NCI-H526 treated with DMSO at 0.1 percent for 48 hours (cell line): Measurements from ENCODE around the gene ERC1.

Experiments
- DNase-seq: peaks from one replicate; lab custom pipeline; 2025; lab: John Stamatoyannopoulos, UW

The ERC1 gene

DNA sequence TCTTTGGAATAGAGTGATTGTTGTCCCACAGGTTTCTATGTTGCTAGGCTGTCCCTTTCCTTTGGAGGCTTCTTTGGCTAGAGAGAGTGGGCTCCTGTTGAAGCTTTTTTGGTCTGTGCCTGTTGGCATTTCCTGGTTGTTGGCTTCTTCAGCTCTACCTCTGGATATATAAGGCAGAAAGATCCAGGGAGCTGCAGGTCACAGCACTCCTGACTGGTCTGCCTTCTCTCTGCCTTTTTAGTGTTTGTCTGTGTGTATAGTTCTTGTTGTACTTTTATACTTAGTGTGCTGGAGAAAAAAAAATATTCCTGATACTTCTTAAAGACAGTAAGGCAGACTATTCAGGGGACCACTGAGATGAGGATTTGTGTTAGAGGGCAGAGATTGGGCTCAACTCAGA lies 400.7 kb downstream of the ERC1 start:
- DNase-seq, result no peak

DNA sequence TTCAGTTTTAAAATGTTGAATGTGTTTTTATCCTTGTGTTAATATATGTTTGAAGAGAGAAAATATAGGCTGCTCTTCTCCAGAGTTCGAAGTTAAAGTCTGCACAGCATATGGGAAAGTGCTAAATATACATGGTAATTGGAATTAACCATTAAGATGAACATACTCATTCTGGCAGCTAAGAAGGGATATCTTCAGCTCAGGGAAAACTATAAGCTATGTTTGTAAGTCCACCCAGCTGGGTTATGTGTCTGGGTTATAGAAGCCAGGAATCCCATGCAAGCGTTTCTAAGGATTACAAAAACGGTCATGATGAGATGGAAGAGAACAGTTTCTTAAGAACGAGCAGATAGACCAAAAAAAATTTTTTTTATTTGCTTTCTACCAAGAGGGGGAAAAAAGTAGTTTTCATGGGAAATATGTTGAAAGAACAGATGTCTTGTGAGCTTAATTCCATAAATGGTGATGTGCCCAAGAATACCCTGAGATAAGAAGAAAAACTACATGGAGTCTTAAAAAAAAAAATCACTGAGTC lies 404.5 kb downstream of the ERC1 start:
- DNase-seq, result no peak

GRCh38 chr12:1398673-1399072 lies 407.6 kb downstream of the ERC1 start:
- DNase-seq, result peak; percentile 11

DNA sequence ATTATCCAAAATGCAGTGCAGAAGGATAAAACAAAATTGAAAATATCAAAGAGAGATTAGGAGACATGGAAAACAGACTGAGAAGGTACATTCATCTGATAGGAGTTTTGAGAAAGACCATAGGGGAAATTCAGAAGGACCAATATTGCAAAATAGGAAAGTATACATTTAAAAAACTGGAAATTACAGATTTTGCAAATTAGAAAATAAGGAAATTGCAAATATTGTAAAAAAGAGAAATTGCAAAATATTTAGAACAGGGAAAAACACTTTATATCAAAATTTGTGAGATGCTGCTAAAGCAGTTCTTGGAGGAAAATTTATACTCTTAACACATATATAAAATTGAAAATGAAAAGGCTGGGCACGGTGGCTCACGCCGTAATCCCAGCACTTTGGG lies 410.9 kb downstream of the ERC1 start:
- DNase-seq, result no peak

DNA sequence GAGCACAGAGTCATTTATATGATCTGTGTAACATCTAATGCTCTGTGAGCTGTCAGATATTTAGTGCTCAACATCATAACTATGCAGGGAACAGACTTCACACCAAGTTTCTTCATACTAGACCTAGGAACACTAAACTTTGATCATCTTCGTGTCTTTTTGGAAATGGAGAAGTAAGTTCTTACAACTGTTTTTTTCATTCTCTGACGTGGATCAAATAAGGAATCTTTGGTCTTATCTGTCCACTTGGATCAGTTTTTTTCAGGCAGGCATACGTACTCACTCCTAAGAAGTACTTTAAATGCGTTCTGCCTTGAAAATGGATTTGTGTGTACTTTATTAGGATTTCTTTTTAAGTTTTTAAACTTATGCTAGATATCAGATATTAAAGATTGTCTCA lies 412.4 kb downstream of the ERC1 start:
- no peak for DNase-seq

DNA sequence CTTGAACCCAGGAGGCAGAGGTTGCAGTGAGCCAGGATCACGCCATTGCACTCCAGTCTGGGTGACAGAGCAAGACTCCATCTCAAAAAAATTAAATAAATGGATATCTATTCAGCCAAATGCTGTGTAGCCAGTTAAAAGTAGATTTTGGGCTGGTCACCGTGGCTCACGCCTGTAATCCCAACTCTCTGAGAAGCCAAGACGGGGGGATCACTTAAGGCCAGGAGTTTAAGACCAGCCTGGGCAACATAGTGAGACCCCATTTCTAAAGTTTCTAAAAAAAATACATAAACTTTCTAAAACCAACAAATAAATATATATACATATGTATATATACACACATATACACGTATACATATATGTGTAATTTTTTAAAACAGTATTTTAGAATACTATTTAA lies 414.6 kb downstream of the ERC1 start:
- no peak for DNase-seq

DNA sequence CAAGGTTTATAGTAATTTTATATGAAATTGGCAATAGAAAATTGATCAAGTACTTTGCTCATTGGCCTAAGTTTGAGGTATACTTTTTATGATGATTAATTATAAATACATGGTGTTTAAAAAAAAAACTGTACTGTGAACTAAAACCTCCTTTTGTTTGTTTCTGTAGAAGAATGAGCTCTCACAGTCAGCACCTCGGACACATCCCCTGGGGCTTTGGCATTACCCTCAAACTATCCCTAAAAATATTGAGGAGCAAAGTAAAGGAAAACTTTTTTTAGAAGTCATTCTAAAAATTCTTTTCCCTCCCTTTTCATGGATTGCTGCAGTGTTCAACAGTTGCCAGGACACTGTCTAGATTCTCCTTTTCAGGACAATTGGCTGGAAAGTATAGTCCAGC lies 419.8 kb downstream of the ERC1 start:
- no peak for DNase-seq

DNA sequence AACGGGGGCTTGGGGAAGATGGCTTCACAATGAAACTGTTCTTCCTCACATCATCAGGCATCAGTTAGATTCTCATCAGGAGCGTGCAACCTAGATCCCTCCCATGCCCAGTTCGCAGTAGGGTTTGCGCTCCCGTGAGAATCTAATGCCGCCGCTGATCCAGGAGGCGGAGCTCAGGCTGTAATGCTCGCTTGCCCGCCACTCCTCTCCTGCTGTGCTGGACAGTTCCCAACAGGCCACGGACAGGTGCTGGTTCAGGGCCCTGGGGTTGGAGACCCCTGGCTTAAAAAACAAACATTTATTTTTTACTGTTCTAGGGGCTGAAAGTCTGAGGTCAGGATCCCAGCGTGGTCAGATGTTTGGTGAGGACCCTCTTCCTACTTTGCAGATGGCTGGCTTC lies 422.9 kb downstream of the ERC1 start:
- DNase-seq, result no peak

GRCh38 chr12:1418144-1418543 lies 427.1 kb downstream of the ERC1 start:
- DNase-seq, result no peak

- no peak for DNase-seq
Measured at GRCh38 chr12:1419849-1420371, 428.9 kb downstream of the ERC1 start.

GRCh38 chr12:1421091-1421846 lies 430.2 kb downstream of the ERC1 start:
- no peak for DNase-seq

- no peak for DNase-seq
Measured at GRCh38 chr12:1422604-1423315, 431.7 kb downstream of the ERC1 start.

DNA sequence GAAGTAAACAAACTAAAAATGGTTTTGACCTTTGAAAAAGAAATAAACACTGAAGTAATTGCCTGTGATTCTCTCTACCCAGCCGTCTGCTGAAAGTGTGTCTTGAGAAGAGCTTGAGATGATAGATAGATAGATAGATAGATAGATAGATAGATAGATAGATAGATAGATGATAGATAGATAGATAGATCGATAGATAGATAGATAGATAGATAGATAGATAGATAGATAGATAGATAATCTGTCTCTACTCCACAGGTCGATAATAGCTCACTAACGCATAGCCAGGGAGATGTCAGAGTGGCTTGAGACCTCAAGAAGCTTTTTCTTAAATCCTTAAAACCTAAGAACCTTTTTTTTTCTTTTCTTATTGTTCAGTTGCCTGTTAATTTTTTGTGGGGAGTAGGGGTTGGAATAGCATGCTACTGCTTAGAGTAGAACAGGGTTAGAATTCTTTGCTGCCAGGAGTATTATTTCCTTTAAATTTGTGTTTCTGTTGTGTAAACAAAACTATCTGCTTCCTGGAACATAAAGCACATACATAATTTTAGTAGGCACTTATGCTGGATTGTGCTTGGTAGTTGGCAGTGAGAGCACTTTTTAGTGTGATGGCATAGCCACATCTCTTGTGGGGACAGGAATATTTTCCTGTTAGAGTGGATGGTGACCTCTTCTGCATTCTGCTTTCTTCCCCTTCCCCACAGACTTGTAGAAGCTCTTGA lies 433.8 kb downstream of the ERC1 start:
- DNase-seq, result no peak

DNA sequence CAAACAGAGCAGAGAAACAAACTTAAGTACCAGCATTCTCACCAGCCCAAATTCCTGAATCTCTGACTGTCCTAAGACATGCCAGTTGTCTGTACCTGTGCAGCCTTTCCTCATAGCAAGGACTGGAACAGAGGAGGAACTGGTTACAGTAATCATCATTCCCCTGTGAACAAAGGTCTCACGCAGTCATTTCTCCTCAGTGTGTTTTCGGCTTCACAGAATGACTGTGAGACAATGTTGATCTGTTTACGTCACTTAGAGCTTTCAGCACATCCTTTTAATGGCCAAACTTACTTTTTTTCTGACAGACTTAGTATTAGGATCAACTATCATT lies 434.3 kb downstream of the ERC1 start:
- DNase-seq, result no peak

DNA sequence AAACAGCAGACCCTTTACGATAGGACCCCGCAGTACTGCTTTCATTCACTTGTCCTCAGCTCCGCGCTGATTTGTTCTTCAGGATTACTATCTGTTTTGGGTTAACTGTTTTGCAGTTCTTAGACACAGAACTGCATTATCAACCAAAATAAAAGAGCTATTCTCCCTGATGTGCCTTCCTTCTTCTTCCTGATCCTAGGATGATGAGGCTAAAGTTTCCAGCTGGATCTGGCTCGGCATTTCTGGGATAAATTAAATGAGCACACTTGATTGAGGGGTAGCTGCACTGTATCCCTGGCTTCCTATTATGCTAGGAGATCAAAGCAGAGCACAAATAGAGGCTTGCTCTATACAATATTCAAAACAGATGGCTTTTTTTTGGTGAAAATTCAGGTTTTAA lies 437.6 kb downstream of the ERC1 start:
- no peak for DNase-seq

DNA sequence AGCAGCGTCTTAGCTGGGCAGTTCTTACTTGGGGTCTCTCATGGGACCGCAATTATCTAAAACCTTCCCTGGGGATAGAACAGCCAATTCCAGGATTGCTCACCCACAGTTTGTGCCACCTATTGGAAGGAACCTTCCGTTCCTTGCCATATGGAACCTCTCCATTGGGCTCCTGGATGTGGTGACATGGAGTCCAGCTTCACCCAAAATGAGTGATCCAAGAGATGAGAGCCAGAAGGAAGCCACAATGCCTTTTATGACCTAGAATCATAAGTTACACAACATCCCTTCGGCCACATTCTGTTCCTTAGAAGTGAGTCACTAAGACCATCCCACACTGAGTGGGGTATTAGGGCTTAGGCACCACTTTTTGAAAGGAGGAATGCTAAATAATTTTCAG lies 439.0 kb downstream of the ERC1 start:
- no peak for DNase-seq

- no peak for DNase-seq
Measured at GRCh38 chr12:1434296-1434955, 443.4 kb downstream of the ERC1 start.

DNA sequence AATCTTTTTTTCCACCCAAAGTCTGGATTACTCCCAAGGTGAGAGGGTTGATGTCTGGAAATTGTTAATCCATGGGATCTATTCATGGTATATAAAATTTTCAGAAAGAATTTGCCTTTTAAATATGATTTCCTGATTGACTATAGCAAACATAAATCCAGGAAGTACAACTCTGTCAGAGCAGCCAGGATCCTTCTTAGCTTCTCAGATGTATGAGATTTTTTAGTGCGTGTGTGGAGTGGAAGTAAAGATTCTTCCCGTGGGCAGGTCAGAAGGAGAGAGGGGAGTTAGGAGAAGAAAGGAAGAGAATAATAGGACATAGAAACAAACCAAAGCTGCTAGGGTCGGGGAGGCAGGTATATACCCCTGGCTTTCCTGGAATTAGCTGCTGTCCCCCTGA lies 444.0 kb downstream of the ERC1 start:
- no peak for DNase-seq

DNA sequence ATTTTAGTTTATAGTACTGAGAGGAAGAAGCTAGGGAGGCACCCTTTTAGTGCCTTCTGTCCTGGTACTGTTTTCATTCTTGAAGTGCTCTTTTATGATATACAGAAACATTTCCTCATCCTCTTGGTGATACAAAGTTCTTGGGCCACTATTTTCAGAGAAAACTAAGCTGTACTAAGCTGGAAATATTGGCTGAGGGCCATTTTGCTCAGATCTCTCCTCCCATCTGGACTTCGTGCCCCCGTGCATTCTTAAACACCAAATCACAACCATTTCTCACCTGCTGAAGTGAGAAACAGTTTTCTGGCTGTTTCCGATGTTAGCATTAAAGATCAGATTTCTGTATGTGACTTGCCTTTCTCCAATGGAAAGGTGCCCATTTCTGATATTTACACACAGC lies 444.4 kb downstream of the ERC1 start:
- DNase-seq, result no peak

GRCh38 chr12:1436015-1436414 lies 445.0 kb downstream of the ERC1 start:
- no peak for DNase-seq

DNA sequence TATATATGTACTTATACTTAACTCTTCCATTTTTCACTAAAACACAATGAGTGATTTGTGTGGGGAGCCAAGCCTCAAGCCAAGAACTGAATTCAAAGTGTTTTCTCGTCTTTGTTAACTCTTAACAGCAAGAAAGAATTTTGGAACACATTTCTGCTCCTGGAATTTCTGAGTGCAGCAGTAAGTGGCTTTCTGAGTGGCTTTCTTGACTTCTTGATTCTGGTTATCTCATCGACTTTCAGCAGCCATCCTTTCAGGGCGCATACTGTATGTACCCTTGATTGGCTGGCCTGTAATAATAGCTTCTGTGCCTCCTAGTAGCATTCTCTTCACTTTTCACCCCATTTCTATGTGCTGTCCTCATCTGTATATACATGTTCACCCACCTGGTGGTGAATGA lies 446.0 kb downstream of the ERC1 start:
- no peak for DNase-seq

- DNase-seq, result no peak
Measured at GRCh38 chr12:1439201-1439600, 448.2 kb downstream of the ERC1 start.
